Measurements from ENCODE around the gene UFD1.

DNA sequence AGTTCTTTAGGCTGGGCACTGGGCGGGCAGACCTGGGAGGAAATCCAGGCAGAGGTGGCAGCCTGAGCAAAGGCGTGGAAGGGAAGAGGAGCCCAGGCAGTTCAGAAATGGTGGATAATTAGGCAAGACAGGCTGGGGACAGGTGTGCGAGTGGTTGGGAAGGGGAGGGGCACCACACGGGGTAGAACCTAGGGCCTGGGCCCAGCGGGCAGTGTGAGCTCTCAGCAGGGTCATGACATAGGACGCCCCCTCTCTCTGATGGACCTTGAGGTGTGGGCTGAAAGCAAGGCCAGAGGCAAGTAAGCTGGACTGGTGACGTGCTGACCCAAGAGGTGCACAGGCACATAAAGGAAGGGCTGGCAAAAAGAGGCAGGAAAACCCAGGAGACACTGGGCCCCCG is 6.8 kb downstream of the UFD1 start:
- TF ChIP-seq FOS (IDR thresholded peaks at IDR 0.05; ENCODE audit: low read depth, low read length) (no peak), CTCF (conservative IDR thresholded peaks at IDR 0.05; ENCODE audit: low read depth, low read length) (no peak), POLR2A (IDR thresholded peaks at IDR 0.05; ENCODE audit: low read depth, low read length) (no peak), MAFK (IDR thresholded peaks at IDR 0.05; ENCODE audit: low read depth, low read length) (no peak)
